Stomach (tissue), 4 donors: ENCODE results near the gene LIPM.

Experiments used
- CTCF ChIP-seq, 7 experiments: fragments of 450-650 bp in 4 of 7; fragments of 200-600 bp in 3 of 7; sonication (generic) in 3 of 7; IDR thresholded peaks; one replicate each; pipeline ENCODE4 v1.5.1; 2016 to 2019; ENCODE audit warnings: antibody characterized with exemption in 7 of 7, control low read depth in 2 of 7, mild to moderate bottlenecking in 1 of 7
- EP300 ChIP-seq: sonication (generic); formaldehyde crosslinking; IDR thresholded peaks from one replicate; pipeline ENCODE4 v1.6.1; 2017; ENCODE audit warnings: antibody characterized with exemption
- POLR2A ChIP-seq, 4 donors: fragments of 450-650 bp; IDR thresholded peaks; one replicate each; pipeline ENCODE4 v1.6.1; 2016; ENCODE audit warnings: antibody characterized with exemption in 4 of 4, control low read depth in 2 of 4, mild to moderate bottlenecking in 1 of 4, moderate library complexity in 1 of 4
- POLR2AphosphoS5 ChIP-seq, 3 donors: sonication (generic); formaldehyde crosslinking; IDR thresholded peaks; one replicate each; pipeline ENCODE4 v1.6.1; 2016; ENCODE audit warnings: antibody characterized with exemption in 3 of 3

- no peak for TF ChIP-seq CTCF (IDR thresholded peaks at IDR 0.05)
- no peak for TF ChIP-seq POLR2A (IDR thresholded peaks at IDR 0.05)
- TF ChIP-seq POLR2AphosphoS5 (IDR thresholded peaks at IDR 0.05) = no peak
- TF ChIP-seq EP300 = no peak
These were observed 38.4 kb upstream of the LIPM start for GRCh38 chr10:88764110-88764509.
